GM10266 (cell line): Measurements from ENCODE around the gene IMPG1.

ENCODE experiments used
- DNase-seq: peaks from one replicate; pipeline ENCODE4 v3.0.0; 2012; ENCODE audit errors: extremely low spot score
- CTCF ChIP-seq: IDR thresholded peaks from 2 replicates; pipeline ENCODE4 v1.5.1; 2012; ENCODE audit warnings: mild to moderate bottlenecking, low read depth; ENCODE audit not compliant: control insufficient read depth, insufficient read depth; ENCODE audit errors: missing control alignments

IMPG1 gene

DNA sequence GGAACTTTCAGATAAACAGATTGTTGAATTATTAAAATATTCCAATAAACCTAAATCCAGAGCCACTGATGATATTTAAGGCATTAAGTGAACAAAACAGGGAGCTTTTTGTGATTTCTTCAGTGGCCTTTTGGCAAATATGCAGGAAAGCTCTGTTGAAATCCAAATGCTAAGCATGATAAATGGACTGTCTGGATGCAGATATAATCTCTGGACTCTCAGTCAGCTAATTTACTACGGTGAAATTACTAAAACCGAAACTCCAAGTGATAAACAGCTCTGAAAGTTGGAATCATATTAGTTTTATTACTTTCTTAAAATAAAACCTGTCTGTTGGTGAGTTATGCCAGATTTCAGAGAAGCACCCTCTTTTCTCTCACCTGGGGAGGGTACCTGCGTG is 120.3 kb downstream of the IMPG1 start:
- TF ChIP-seq CTCF = no peak
- no peak for DNase-seq

GRCh38 chr6:75947935-75948334 is 124.5 kb downstream of the IMPG1 start:
- no peak for TF ChIP-seq CTCF
- DNase-seq = no peak

DNA sequence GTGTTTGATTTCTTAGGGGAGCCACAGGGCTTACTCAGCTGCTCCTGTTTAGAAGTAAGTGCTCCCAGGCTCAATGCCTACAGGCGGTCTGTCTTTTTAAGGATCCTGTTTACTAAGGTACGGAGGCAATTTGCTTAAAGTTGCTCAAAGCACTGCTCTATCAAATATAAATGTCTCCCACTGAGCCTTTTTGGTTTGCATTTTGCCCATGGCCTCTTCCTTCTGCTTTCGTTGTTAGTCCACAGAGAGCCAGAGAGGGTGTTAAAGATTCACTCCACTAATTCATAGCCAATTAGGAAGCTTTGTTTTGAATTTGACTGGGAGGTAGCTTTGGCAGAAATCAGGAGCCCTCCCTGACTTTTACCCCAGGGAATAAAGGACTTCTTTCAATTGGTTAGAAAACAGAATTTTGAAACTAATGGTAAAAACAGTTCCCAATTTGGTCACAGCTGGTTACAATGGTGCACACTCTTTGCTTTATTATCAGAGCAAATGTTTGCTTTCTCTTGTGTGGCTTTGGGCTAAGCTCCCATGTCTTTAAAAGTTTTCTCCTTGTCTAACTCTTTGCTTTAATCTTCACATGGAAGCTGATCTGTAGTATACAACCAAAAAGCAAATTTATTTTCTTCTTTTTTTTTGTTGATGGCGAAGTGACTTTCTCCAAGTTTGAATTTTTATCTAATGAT is 126.2 kb downstream of the IMPG1 start:
- no peak for DNase-seq

GRCh38 chr6:75943381-75943780 is 129.1 kb downstream of the IMPG1 start:
- TF ChIP-seq CTCF = no peak
- DNase-seq = no peak

More for the DNA sequence above, 126.2 kb downstream of the IMPG1 start:
- no peak for TF ChIP-seq CTCF

GRCh38 chr6:75941509-75941908 is 131.0 kb downstream of the IMPG1 start:
- no peak for TF ChIP-seq CTCF
- DNase-seq = no peak

DNA sequence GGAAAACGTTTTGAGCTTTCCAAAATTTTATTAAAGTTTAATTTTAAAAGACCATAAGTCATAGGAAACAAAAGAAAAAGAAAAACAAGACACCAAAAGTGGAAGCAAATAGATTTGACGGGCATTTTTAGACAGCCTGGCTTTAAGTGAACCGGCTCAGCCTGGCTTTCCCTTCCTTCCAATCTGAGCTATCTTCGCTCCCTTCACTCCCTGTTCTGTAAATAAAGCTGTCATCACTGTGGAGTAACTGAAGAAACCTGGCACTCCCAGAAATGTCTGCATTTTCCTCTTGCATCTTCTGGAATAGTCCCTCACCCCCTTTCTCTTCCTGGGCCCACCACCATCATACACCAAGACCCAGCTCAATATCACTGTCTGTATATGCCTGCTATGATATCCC is 131.9 kb downstream of the IMPG1 start:
- DNase-seq = no peak
- TF ChIP-seq CTCF = no peak

DNA sequence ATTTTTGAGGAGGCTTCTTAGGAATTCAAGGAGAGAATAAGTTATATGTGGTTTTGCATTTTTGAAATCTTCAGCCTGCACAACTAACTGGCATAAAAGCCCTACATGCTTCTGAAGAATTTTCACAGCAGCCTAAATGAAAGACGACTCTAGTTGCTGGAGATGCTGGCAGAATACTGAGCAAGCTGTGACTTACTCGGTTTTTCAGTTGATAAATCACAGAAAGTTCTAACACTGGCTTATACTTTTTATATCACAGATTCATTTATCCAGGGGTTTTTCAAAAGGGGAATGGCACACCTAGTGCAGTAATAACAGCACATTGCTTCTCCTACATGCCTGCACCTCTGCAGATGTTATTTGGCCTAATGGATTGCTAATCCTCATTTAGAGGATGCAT is 134.6 kb downstream of the IMPG1 start:
- DNase-seq = no peak
- no peak for TF ChIP-seq CTCF
